AG04450 (cell line): Measurements from ENCODE around the gene GPD1. TPM values are rescaled to one million over a fixed set of nuclear protein-coding genes. Genes with fewer than 3 reads are reported as not detected.

ENCODE experiments used
- CTCF ChIA-PET: fragments of 300-600, 350-600 bp; formaldehyde crosslinking; extraction: SDS; loops from one replicate; lab custom pipeline; 2022; ENCODE audit warnings: antibody characterized with exemption, inconsistent platforms; lab: Charles Lee
- POLR2A ChIA-PET: fragments of 350-600 bp; formaldehyde crosslinking; extraction: SDS; loops from one replicate; lab custom pipeline; 2021; ENCODE audit warnings: antibody characterized with exemption, inconsistent platforms; lab: Yijun Ruan, JAX
- DNase-seq: peaks from one replicate; pipeline ENCODE4 v3.0.0-alpha.2; 2011; ENCODE audit warnings: low read depth, low spot score
- H3K27ac ChIP-seq: one replicate; pipeline ENCODE4 v1.5.1; 2012; ENCODE audit warnings: low read depth, low read length, control low read depth
- H3K27me3 ChIP-seq: one replicate; pipeline ENCODE4 v1.6.0; 2012; ENCODE audit warnings: low read length; ENCODE audit not compliant: control insufficient read depth, insufficient read depth
- H3K4me3 ChIP-seq: 2 replicates; pipeline ENCODE4 v1.5.1; 2011; ENCODE audit warnings: mild to moderate bottlenecking, low read depth, low read length, control low read depth
- H3K9me3 ChIP-seq: 2 replicates; pipeline ENCODE4 v1.5.1; 2012; ENCODE audit warnings: low read length; ENCODE audit not compliant: control insufficient read depth, insufficient read depth
- CTCF ChIP-seq: IDR thresholded peaks from 2 replicates; pipeline ENCODE4 v1.5.1; 2011; ENCODE audit warnings: low read depth, low read length, control low read depth, inconsistent platforms
- polyA plus RNA-seq: library from polyadenylated mRNA; depleted of rRNA; stranded (reverse); fragments of >200 nt; gene quantifications from 2 replicates; pipeline ENCODE4 v1.2.3, GENCODE V29; 2011

GPD1 gene
- polyA plus RNA-seq, 1 experiment = 0.04 TPM

GRCh38 chr12:50109319-50109718 lies 5.5 kb downstream of the GPD1 start:
- no peak for TF ChIP-seq CTCF
- H3K4me3 ChIP-seq = no peak overlapping the region
- no peak overlapping the region for H3K27ac ChIP-seq
- ChIA-PET CTCF (interaction anchor here (0.7 to 4.6 kb wide), 5 partner anchors 7 to 194 kb away, joined by 3 to 46 read pairs (median 28); partner anchors contain the start of genes GPD1 and SMARCD1), POLR2A (no interaction called here)
- peaks cover 5% of the 10 kb centered on the region for H3K27me3 ChIP-seq
- no peak for DNase-seq
- H3K9me3 ChIP-seq = no peaks in the 10 kb centered on the region; the same call in 1 of the 2 replicates

- CTCF ChIA-PET = interaction anchor here (0.8 to 4.6 kb wide), 25 partner anchors 8 to 313 kb away, joined by 3 to 46 read pairs (median 5); partner anchors contain the start of genes GPD1 and SMARCD1
- no peak overlapping the region for H3K4me3 ChIP-seq
- peak overlapping the region; percentile 39 for H3K27ac ChIP-seq
- POLR2A ChIA-PET = interaction anchor here (3.4 kb wide), 1 partner anchor 57 kb away, joined by 33 read pairs; the partner anchor contains the start of gene CERS5
- H3K9me3 ChIP-seq = no peaks in the 10 kb centered on the region; the same call in 1 of the 2 replicates
- no peak for TF ChIP-seq CTCF
- H3K27me3 ChIP-seq = peaks cover 3% of the 10 kb centered on the region
- no peak for DNase-seq
Observed at GRCh38 chr12:50110127-50110761, 6.4 kb downstream of the GPD1 start.

GRCh38 chr12:50110762-50111351 lies 7.0 kb downstream of the GPD1 start:
- ChIA-PET POLR2A (interaction anchor here (0.7 to 3.4 kb wide), 5 partner anchors 12 to 173 kb away, joined by 3 to 33 read pairs (median 4); partner anchors contain the start of genes CERS5 and LIMA1), CTCF (interaction anchor here (0.8 to 4.6 kb wide), 36 partner anchors 9 to 312 kb away, joined by 3 to 46 read pairs (median 5); partner anchors contain the start of genes GPD1 and SMARCD1)
- Histone ChIP-seq H3K9me3 (no peaks in the 10 kb centered on the region; the same call in 1 of the 2 replicates), H3K4me3 (no peak overlapping the region), H3K27ac (peak overlapping the region; percentile 39), H3K27me3 (no peaks in the 10 kb centered on the region)
- no peak for DNase-seq
- TF ChIP-seq CTCF = no peak

- Histone ChIP-seq H3K27ac (no peak overlapping the region), H3K27me3 (no peaks in the 10 kb centered on the region), H3K9me3 (no peaks in the 10 kb centered on the region; the same call in 1 of the 2 replicates), H3K4me3 (peak overlapping the region; percentile 48)
- ChIA-PET POLR2A (interaction anchor here (0.5 to 3.4 kb wide), 16 partner anchors 8 to 416 kb away, joined by 3 to 33 read pairs (median 4); partner anchors contain the start of genes CERS5, GPD1, LIMA1 and SMARCD1), CTCF (interaction anchor here (0.7 to 4.6 kb wide), 43 partner anchors 9 to 294 kb away, joined by 3 to 46 read pairs (median 5); partner anchors contain the start of genes GPD1 and SMARCD1)
- DNase-seq = no peak
- TF ChIP-seq CTCF = no peak
Observed at GRCh38 chr12:50111395-50111692, 7.5 kb downstream of the GPD1 start.
